ENCODE data around the gene CORO1C. TPM values are rescaled to one million over a fixed set of nuclear protein-coding genes. Genes with fewer than 3 reads are reported as not detected.

The CORO1C gene
- polyA plus RNA-seq, 1 of the 3 experiments (the other 2 are of a cell fraction): 150 TPM

GRCh38 chr12:108764540-108765288 lies 33.4 kb upstream of the CORO1C start:
- H3K9me3 ChIP-seq: no peaks in the 10 kb centered on the region
- no peaks in the 10 kb centered on the region for H3K27me3 ChIP-seq (ENCODE audit: insufficient read depth)
- no peaks in the 10 kb centered on the region for H3K4me1 ChIP-seq (ENCODE audit: control insufficient read depth in 1 of 2, insufficient read depth in 2 of 2, low read depth in 1 of 2, low read length in 1 of 2)
- H3K9ac ChIP-seq: no peak overlapping the region
- no peak overlapping the region for H3K27ac ChIP-seq (ENCODE audit: low read depth in 2 of 2, low read length in 1 of 2)
- CTCF ChIA-PET: interaction anchor here (2.1 kb wide), 1 partner anchor 100 kb away, joined by 8 read pairs; no protein-coding TSS in a partner anchor
- H3F3A ChIP-seq (replicated peaks; ENCODE audit: insufficient read depth): no peaks in the 10 kb centered on the region
- no peak overlapping the region for H3K4me3 ChIP-seq (ENCODE audit: low read depth in 2 of 2, low read length in 1 of 2)
- POLR2A ChIA-PET: no interaction called here
- no peaks in the 10 kb centered on the region for H3K79me2 ChIP-seq (ENCODE audit: insufficient read depth)
- no peaks in the 10 kb centered on the region for H3K9me2 ChIP-seq
- 76% methylated on average over 7 of the region's 7 CpGs for WGBS (ENCODE audit: low lambda C conversion rate)
- no peaks in the 10 kb centered on the region for H4K20me1 ChIP-seq (ENCODE audit: insufficient read depth)
- TF ChIP-seq FOXJ3 (CRISPR knock-in tag; IDR thresholded peaks at IDR 0.05) (no peak), RAD21 (IDR thresholded peaks at IDR 0.05; ENCODE audit: low read length) (no peak), GATA2 (CRISPR knock-in tag; IDR thresholded peaks at IDR 0.05) (no peak), POLR2AphosphoS5 (IDR thresholded peaks at IDR 0.05; ENCODE audit: low read depth, low read length) (no peak), MEF2A (IDR thresholded peaks at IDR 0.05; ENCODE audit: borderline replicate concordance, low read depth) (no peak), EP300 (IDR thresholded peaks at IDR 0.05; ENCODE audit: borderline replicate concordance in 1 of 2, low read depth in 1 of 2, low read length in 1 of 2) (no peak), ELF1 (IDR thresholded peaks at IDR 0.05) (no peak), MXI1 (IDR thresholded peaks at IDR 0.05; ENCODE audit: low read depth, low read length) (no peak), NFIC (IDR thresholded peaks at IDR 0.05; ENCODE audit: borderline replicate concordance) (no peak), EZH2phosphoT487 (IDR thresholded peaks at IDR 0.05; ENCODE audit: borderline replicate concordance, low read depth) (no peak)
- TF ChIP-seq, protein P1, sequence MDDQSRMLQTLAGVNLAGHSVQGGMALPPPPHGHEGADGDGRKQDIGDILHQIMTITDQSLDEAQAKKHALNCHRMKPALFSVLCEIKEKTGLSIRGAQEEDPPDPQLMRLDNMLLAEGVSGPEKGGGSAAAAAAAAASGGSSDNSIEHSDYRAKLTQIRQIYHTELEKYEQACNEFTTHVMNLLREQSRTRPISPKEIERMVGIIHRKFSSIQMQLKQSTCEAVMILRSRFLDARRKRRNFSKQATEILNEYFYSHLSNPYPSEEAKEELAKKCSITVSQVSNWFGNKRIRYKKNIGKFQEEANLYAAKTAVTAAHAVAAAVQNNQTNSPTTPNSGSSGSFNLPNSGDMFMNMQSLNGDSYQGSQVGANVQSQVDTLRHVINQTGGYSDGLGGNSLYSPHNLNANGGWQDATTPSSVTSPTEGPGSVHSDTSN (IDR thresholded peaks at IDR 0.05): no peak
- H2AFZ ChIP-seq (ENCODE audit: low read depth): no peak overlapping the region
- no peaks in the 10 kb centered on the region for H3K36me3 ChIP-seq (replicated peaks in 1 of 2; ENCODE audit: control insufficient read depth in 1 of 2, insufficient read depth in 2 of 2, low read length in 1 of 2)
- DNase-seq: no peak
- no peak overlapping the region for H3K4me2 ChIP-seq

GRCh38 chr12:108761226-108761625 lies 29.9 kb upstream of the CORO1C start:
- WGBS (ENCODE audit: low lambda C conversion rate): 91% methylated on average over 11 of the region's 11 CpGs
- no peak overlapping the region for H3K27ac ChIP-seq (ENCODE audit: low read depth in 2 of 2, low read length in 1 of 2)
- H4K20me1 ChIP-seq (ENCODE audit: insufficient read depth): no peaks in the 10 kb centered on the region
- H3K9me2 ChIP-seq: no peaks in the 10 kb centered on the region
- ChIA-PET POLR2A (no interaction called here), CTCF (interaction anchor here (2.3 kb wide), 1 partner anchor 42 kb away, joined by 6 read pairs; no protein-coding TSS in a partner anchor)
- H3K9ac ChIP-seq: no peak overlapping the region
- no peaks in the 10 kb centered on the region for H3F3A ChIP-seq (replicated peaks; ENCODE audit: insufficient read depth)
- H3K27me3 ChIP-seq (ENCODE audit: insufficient read depth): no peaks in the 10 kb centered on the region
- H2AFZ ChIP-seq (ENCODE audit: low read depth): no peak overlapping the region
- no peaks in the 10 kb centered on the region for H3K36me3 ChIP-seq (replicated peaks in 1 of 2; ENCODE audit: control insufficient read depth in 1 of 2, insufficient read depth in 2 of 2, low read length in 1 of 2)
- TF ChIP-seq MXI1 (IDR thresholded peaks at IDR 0.05; ENCODE audit: low read depth, low read length): no peak
- TF ChIP-seq, protein P1 (IDR thresholded peaks at IDR 0.05): no peak
- TF ChIP-seq RXRA (IDR thresholded peaks at IDR 0.05; ENCODE audit: borderline replicate concordance, low read depth): no peak
- no peak for TF ChIP-seq MEF2A (IDR thresholded peaks at IDR 0.05; ENCODE audit: borderline replicate concordance, low read depth)
- TF ChIP-seq RFX5 (IDR thresholded peaks at IDR 0.05; ENCODE audit: low read length): no peak
- TF ChIP-seq TAF1 (IDR thresholded peaks at IDR 0.05; ENCODE audit: borderline replicate concordance, low read depth, low read length): no peak
- no peak for TF ChIP-seq MAX (IDR thresholded peaks at IDR 0.05; ENCODE audit: low read depth)
- no peak for TF ChIP-seq USF1 (IDR thresholded peaks at IDR 0.05; ENCODE audit: borderline replicate concordance, low read depth)
- no peak for TF ChIP-seq TCF12 (IDR thresholded peaks at IDR 0.05)
- TF ChIP-seq POLR2AphosphoS5 (IDR thresholded peaks at IDR 0.05; ENCODE audit: low read depth, low read length): no peak
- TF ChIP-seq, protein P2, sequence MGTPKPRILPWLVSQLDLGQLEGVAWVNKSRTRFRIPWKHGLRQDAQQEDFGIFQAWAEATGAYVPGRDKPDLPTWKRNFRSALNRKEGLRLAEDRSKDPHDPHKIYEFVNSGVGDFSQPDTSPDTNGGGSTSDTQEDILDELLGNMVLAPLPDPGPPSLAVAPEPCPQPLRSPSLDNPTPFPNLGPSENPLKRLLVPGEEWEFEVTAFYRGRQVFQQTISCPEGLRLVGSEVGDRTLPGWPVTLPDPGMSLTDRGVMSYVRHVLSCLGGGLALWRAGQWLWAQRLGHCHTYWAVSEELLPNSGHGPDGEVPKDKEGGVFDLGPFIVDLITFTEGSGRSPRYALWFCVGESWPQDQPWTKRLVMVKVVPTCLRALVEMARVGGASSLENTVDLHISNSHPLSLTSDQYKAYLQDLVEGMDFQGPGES (IDR thresholded peaks at IDR 0.05; ENCODE audit: low read depth, low read length): no peak
- TF ChIP-seq NFIC (IDR thresholded peaks at IDR 0.05; ENCODE audit: borderline replicate concordance): no peak
- no peak for TF ChIP-seq CHD2 (IDR thresholded peaks at IDR 0.05; ENCODE audit: low read length, partially characterized antibody)
- no peak for TF ChIP-seq YY1 (IDR thresholded peaks at IDR 0.05; ENCODE audit: low read depth)
- TF ChIP-seq RCOR1 (IDR thresholded peaks at IDR 0.05; ENCODE audit: low read length): no peak
- no peak for TF ChIP-seq GATA2 (CRISPR knock-in tag; IDR thresholded peaks at IDR 0.05)
- TF ChIP-seq JUND (IDR thresholded peaks at IDR 0.05): no peak
- no peak for TF ChIP-seq SMC3 (IDR thresholded peaks at IDR 0.05; ENCODE audit: low read depth, low read length)
- TF ChIP-seq NRF1 (IDR thresholded peaks at IDR 0.05; ENCODE audit: low read depth, low read length): no peak
- no peak for TF ChIP-seq FOXM1 (IDR thresholded peaks at IDR 0.05; ENCODE audit: low read depth)
- H3K4me2 ChIP-seq: no peak overlapping the region
- no peaks in the 10 kb centered on the region for H3K9me3 ChIP-seq
- no peaks in the 10 kb centered on the region for H3K79me2 ChIP-seq (ENCODE audit: insufficient read depth)
- no peak for DNase-seq
- no peak overlapping the region for H3K4me3 ChIP-seq (ENCODE audit: low read depth in 2 of 2, low read length in 1 of 2)
- H3K4me1 ChIP-seq (ENCODE audit: control insufficient read depth in 1 of 2, insufficient read depth in 2 of 2, low read depth in 1 of 2, low read length in 1 of 2): no peaks in the 10 kb centered on the region
